AG20443 (cell line): Measurements from ENCODE around the gene AKAP8L.

ENCODE experiments used
- DNase-seq: peaks from one replicate; pipeline ENCODE4 v3.0.0; 2012; ENCODE audit warnings: low spot score, mixed read lengths

Gene AKAP8L

DNA sequence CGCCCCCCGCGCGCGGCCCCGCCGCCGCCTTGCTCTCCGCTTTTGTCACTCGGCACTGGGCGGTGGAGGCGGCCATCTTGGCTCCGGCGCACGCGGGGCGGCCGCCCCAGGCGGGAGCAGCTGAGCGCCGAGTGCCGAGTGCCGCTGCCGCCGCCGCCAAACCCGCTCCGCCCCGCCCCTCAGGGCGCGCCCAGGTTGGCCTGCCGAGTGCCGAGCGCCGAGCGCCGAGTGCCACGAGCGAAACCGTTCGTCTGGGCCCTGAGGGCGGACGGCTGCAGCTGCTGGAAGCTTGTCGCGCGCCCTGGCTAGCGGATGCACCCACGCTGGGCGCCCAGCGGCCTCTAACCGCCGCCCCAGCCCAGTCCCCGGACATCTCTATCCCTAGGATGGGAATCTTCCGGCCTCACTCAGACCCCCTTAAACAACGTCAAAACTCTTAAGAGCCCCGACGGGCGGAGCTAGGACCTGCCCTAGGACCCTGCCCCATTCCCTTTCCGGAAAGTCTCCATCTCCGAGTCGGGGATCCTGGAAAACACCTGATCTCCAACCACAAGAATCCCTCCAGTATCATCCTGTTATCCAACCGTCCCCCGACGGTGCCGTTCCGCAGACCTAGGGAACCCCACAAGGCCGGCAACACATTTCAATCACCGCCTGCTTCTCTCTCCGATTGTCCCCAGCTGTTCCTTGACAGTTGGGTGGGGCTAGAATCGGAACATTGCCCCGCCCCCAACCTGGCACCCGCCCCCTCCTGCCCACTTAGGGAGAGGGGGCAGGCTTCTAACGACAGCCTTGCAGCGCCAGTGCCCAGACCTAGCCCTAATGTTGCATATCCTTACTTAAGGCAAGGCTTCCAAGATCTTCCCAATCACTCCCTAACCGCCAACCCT is 14.1 kb upstream of the AKAP8L start:
- DNase-seq = peak; percentile 99

GRCh38 chr19:15432018-15432494 is 13.3 kb upstream of the AKAP8L start:
- DNase-seq = no peak

DNA sequence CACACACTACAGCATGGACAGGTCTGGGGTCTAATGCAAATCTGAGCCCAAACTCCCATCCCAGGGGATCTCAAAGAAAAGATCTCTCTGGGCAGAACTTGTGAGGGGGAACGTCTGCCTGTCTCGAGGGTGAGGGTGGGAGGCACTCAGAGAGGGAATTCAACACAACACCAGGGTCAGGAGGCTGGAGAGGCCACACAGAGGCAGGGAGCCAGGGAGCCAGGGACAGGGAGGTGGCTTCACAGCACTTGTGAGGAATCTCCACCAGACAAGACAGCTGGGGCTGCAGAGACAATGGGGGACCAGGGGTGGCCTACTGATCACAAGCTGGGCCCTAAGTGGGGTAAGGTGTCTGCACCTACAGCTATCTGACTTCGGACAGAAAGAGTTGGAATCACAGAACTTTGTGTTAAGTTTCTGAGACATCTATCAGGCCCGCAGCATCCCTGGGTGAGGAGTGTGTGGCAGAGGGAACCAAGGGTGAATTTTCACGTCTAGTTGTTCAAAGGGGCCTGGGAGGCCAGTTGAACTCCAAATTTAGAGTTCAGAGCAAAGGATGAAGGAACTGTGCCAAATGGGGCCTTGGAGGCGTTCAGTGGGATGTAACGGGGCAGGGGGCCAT is 12.7 kb upstream of the AKAP8L start:
- no peak for DNase-seq

- no peak for DNase-seq
These were observed 11.8 kb upstream of the AKAP8L start for GRCh38 chr19:15430526-15431120.

- DNase-seq = no peak
These were observed 11.2 kb upstream of the AKAP8L start for GRCh38 chr19:15429825-15430467.

DNA sequence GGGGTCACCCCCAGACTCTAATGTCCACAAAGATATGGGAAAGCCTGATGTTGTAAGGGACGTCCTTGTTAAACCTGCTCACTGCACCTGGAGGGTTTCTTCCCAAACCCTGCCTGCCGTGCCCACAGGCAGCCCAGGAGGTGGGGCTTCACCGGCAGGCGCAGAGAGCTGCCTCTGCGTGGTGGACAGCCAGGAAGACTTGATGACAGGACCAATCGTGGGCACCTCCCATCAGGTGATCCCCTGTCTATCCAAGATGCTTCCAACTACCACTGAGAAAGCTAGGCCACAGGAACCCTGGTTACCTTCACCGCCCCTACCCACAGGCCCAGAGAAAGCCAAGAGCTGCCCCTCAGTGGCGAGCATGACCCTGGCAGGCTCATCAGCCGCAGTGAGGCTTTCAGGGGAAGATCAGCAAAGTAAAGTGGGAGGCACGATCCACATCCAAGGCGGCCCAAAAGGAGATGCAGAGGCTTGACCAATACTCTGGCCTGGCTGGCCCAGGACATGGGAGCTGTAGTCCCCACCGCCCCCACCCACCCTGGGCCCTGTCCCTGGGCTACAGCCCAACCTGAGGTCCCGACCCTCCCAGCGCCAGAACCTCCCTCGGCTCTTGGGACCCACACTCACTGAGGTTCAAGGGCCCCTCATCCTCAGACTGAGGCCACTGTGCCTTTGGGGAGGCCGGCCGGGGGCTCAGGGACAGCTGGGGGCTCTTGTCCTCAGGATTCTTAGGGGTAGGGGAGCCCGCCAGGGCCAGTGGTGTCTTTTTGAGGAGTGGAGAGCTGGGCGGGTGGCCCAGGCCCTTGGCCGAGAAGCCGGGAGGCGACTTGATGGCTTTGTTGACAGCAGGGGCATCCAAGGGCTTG is 10.4 kb upstream of the AKAP8L start:
- DNase-seq = no peak

GRCh38 chr19:15427991-15428471 is 9.2 kb upstream of the AKAP8L start:
- no peak for DNase-seq

GRCh38 chr19:15427350-15427700 is 8.5 kb upstream of the AKAP8L start:
- DNase-seq = no peak

GRCh38 chr19:15426485-15427349 is 7.9 kb upstream of the AKAP8L start:
- no peak for DNase-seq

GRCh38 chr19:15425321-15425950 is 6.6 kb upstream of the AKAP8L start:
- no peak for DNase-seq

DNA sequence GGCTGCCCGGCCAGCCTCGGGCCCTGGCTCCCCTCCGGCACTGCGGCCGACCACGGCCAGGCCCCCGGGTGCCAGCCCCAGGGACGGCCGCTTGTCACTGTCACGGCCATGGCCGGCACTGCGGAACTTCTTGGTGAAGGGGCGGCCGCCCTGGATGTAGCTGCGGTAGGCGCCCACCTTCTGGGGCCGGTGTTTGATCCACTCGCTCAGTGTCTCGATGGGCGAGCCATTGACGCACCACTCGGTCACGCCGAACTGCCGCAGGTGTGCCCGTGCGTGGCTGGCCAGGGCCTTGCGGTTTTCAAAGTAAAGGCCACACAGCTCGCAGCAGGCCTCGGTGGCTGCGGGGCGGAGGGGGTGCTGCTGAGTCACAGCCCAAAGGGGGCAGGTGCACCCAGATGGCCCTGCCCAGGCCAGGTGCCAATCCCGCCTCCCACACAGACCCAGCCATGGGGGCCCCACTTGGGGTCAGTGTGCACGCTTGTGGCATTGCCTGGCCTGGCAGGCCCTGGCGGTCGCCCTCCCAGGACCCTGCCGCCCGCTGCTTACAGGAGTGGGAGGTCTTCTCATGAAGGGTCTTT is 6.0 kb upstream of the AKAP8L start:
- no peak for DNase-seq

- DNase-seq = no peak
These were observed 5.3 kb upstream of the AKAP8L start for GRCh38 chr19:15424121-15424520.

GRCh38 chr19:15423130-15423529 is 4.3 kb upstream of the AKAP8L start:
- no peak for DNase-seq

DNA sequence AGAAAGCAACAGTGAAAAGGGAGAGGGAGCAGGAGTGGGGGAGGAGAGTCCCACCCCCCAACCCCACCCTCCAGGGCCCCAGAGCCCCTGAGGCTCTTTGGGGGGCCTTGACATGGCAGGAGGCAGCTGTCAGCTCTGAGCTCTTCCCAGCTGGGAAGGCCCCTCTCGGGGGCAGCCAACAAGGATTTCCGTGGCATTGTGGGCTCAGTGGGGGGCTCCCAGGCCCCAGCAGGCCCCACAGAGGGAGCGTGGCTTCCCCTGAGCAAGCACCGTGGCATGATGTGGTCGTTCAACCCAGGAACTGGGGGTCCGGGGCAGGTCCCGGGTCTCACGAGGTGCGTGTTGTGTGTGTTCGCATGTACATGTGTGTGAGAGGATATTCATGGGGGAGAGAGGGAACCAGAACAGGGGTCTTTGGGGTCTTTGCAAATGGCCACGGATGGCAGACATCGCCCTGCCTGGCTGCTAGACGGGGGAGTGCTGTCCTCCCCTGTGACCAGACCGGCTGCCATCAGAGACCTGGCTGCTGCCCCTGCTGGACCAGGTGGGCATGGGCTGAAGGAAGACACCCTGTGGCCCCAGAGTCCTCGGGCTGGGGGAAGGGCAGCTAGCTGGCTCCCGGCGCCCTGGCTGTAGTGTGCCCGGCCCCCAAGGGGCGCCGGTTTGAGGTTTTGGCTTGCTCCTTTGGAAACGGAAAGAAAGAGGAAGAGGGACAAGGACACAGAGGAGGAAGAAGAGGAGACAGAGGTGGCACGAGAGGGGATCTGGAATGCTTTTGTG is 3.7 kb upstream of the AKAP8L start:
- no peak for DNase-seq

GRCh38 chr19:15421721-15422260 is 3.0 kb upstream of the AKAP8L start:
- DNase-seq = no peak

- no peak for DNase-seq
These were observed 2.4 kb upstream of the AKAP8L start for GRCh38 chr19:15421136-15421695.

GRCh38 chr19:15419413-15420025 is 731 bp upstream of the AKAP8L start:
- DNase-seq = peak; percentile 42

DNA sequence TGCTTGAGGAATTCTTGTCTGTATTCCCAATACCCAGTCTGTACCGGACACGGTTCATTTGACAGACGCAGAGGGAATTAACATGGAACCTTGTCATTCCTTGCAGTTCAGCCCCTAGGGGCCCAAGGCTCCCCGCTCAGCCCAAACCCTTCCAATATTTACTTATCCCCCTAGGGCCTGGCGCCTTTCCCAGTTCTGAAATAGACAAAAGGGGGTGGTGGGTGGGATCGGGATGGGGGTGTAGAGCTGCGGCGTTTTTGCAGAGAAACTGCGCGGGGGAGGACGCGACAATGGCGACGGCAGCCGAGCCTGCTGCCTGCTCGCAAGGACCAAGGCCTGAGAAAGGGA is 583 bp downstream of the AKAP8L start:
- DNase-seq = peak; percentile 30
